ENCODE data around the gene NGEF.

- TF ChIP-seq CTCF (IDR thresholded peaks at IDR 0.05) (no peak), POLR2A (IDR thresholded peaks at IDR 0.05) (no peak)
Measured at GRCh38 chr2:233015019-233015645, 2.1 kb upstream of the NGEF start.
